Vagina (tissue), 2 donors: ENCODE data around the gene ARHGAP31.

Experiments used
- POLR2A ChIP-seq, 2 donors: fragments of 450-650 bp; IDR thresholded peaks; one replicate each; pipeline ENCODE4 v1.6.1; 2017; ENCODE audit warnings: antibody characterized with exemption in 2 of 2, mild to moderate bottlenecking in 2 of 2, moderate library complexity in 2 of 2
- TF ChIP-seq, protein P1 (sequence below), 3 experiments: fragments of 450-650 bp in 2 of 3; fragments of 200-600 bp in 1 of 3; sonication (generic) in 1 of 3; IDR thresholded peaks; one replicate each; pipeline ENCODE4 v1.5.1; 2017 to 2019; ENCODE audit warnings: antibody characterized with exemption in 3 of 3, mild to moderate bottlenecking in 2 of 3, moderate library complexity in 2 of 3

DNA sequence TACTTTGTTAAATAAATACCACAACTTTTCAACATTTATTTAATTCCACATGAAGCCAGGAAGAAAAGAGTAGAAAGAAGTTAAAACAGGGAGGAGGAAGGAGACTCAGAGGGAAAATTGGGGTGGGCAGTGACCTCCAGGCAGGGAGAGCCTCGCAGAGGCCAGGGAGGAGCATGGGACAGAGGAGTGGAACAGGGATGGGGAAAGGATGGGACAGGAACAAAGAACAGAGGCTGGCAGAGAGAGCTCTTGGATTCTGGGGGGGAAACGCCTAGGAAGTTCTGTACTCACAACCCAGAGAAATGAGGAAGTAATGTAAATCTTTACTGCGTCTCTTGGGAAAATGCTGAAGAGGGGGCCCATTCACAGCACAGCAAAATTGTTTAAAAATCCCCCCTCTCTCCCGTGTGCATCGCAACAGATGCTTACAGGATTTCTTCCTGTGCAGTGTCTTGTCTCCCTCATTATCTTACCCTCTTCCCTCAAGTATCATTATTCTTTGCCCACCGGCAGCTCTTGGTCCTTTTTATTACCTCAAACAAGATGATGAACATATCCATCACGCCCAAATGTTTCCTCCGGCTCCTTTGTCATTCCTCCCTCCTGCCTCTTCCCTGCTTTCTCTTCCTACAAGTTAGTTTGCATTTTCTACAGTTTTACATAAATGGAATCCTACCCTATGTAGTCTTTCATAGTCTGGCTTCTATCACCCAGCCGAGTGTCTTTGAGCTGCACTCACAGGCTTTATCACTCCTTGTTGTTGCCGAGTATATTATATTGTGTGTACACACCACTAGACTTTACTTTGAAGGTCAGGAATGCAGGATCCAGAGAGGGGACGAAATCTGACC is 65.5 kb downstream of the ARHGAP31 start:
- TF ChIP-seq, protein P1, sequence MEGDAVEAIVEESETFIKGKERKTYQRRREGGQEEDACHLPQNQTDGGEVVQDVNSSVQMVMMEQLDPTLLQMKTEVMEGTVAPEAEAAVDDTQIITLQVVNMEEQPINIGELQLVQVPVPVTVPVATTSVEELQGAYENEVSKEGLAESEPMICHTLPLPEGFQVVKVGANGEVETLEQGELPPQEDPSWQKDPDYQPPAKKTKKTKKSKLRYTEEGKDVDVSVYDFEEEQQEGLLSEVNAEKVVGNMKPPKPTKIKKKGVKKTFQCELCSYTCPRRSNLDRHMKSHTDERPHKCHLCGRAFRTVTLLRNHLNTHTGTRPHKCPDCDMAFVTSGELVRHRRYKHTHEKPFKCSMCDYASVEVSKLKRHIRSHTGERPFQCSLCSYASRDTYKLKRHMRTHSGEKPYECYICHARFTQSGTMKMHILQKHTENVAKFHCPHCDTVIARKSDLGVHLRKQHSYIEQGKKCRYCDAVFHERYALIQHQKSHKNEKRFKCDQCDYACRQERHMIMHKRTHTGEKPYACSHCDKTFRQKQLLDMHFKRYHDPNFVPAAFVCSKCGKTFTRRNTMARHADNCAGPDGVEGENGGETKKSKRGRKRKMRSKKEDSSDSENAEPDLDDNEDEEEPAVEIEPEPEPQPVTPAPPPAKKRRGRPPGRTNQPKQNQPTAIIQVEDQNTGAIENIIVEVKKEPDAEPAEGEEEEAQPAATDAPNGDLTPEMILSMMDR (IDR thresholded peaks at IDR 0.05) = no peak
- TF ChIP-seq POLR2A (IDR thresholded peaks at IDR 0.05) = no peak
